Measurements from ENCODE around the gene TBC1D8.

TBC1D8 gene

GRCh38 chr2:101111917-101112771 is 39.0 kb downstream of the TBC1D8 start:
- FAIRE-seq: no peak

GRCh38 chr2:101111262-101111838 is 39.8 kb downstream of the TBC1D8 start:
- no peak for FAIRE-seq

DNA sequence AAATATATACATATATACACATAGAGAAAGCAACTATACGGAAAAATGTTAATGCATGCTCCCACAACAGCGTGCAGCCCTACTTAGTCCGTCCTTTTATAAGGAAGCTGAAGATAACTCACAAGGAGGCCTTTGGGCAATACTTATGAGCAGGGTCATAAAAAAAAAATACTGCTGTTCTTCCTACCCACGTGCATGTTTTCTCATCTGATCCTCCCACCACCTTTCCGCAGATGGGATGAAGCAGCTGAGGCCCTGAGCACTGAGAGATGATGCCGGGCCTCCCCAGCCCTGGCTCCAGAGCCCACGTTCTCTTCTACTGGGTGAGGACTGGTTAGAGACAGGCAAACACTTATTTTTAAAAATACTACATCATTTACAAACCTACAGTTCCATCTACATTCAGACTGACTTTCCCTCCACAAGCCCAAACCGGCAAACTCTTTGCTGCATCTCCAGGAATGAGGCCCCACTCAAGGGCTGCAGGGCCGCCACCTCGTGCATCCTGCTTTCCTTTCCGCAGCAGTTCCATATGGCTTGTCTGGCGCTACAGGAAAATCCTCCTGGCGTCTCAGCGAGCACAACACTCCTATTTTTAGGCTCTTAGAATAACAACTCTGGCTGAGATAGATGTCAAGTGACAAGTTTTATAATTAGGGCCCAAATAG is 41.6 kb downstream of the TBC1D8 start:
- FAIRE-seq: no peak

DNA sequence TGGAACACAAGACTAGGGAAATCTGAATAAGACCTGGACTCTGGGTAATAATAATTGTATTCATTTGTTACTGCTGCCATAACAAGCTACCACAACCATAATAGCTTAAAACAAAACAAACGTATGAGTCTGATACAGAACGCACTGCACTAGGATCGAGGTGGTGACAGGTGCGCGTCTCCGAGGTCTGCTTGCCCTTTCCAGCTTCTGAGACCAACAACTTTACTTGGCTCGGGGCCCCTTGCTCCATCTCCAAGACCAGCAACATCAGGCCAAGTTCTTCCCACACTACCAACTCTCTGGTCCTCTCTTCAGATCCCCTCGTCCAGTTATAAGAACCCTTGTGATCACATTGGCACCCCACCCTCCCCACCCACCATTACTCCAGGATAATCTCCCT is 42.8 kb downstream of the TBC1D8 start:
- FAIRE-seq: no peak

DNA sequence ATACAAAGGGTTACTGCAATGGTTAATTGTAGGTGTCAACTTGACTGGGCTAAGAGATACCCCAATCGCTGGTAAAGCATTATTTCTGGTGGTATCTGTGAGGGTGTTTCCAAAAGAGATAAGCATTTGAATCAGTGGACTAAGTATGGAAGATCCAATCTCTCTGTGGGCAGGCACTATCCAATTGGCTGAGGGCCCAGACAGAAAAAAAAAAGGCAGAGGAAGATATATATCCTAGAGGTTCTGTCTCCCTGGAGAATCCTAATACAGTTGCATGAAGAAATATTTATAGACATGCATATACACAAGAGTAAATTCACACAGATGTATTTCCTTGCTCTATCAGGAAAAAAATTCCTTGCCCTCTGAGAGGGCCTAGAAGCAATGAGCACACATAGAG is 43.9 kb downstream of the TBC1D8 start:
- no peak for FAIRE-seq

DNA sequence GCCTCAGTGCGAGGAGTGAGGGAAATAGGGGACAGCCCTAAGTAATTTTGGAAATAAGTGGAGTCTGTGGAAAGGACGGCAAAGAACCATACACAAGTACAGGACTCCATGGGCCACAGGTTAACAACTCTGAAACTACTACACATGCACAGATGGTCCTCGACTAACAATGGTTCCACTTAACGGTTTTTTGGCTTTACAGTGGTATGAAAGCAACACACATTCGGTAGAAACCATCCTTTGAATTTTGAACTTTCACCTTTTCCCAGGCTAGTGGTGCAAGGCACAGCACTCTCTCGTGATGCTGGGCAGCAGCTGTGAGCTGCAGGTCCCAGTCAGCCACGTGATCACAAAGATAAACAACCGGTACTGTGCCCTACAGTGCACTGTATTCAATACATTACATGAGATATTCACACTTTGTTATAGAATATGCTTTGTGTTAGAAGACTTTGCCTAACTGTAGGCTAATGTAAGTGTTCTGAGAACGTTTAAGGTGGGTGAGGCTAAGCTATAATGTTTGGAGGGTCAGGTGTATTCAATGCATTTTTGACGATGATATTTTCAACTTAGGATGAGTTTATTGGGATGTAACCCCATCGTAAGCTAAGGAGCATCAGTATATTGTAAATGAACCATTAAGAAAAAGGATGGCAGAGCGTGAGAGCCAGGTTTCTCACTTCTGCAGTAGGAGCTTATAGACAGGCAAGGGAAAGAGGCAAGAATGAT is 44.6 kb downstream of the TBC1D8 start:
- no peak for FAIRE-seq

DNA sequence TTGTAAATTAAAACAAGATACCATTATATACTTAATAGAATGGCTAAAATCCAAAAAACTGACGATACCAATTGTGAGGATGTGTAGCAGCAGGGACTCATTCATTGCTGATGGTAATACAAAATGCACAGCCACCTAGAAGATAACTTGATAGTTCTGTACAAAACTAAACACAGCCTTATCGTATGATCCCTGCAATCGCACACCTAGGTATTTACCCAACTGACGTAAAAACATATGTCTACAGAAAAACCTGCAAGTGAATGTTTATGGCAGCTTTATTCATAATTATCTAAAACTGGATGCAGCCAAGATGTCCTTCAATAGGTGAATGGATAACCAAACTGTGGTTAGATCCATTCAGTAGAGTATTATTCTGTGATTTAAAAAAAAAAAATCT is 45.5 kb downstream of the TBC1D8 start:
- FAIRE-seq: no peak

GRCh38 chr2:101097638-101098037 is 53.5 kb downstream of the TBC1D8 start:
- no peak for FAIRE-seq

- FAIRE-seq: no peak
Measured at GRCh38 chr2:101096619-101097142, 54.5 kb downstream of the TBC1D8 start.

GRCh38 chr2:101094351-101094750 is 56.8 kb downstream of the TBC1D8 start:
- FAIRE-seq: no peak

DNA sequence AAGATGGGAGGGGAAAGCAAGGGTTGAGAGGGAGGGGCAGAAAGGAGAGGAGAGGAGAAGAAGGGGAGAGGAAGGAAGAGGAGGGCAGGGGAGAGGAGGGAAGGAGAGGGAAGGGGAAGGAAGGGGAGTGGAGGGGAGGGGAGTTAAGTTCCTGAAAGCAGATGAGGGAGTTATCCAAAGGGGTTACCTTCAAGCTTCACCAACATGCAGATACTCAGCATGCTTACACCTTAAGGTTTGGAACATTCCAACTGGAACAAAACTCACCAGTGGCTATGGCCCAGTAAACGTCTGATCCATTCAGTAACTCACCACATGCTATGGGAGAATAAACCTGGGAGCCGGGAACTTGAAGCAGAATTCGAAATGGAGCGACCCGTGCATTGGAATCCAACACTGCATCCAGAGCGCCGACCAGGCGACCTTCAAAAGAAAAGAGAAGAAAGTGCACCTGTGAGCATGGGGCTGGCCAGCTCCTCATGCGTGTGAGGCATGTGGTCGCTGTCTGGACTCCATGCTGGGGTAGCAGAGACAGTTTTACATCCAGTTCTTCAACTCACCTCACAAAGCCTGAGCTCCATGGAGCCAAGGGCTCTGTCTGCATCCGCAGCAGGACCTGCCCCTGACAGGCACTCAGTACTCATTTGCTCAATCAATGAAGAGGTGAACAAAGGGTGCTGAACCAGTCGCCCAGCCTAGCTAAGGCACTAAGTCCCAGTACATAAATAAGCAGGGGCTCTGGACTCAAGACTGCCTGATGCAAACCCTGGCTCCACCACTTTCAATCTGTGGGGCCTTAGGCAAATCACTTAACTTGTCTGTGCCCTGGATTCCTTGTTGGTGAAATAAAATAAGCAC is 61.0 kb downstream of the TBC1D8 start:
- FAIRE-seq: no peak

- FAIRE-seq: no peak
Measured at GRCh38 chr2:101089419-101089818, 61.8 kb downstream of the TBC1D8 start.

GRCh38 chr2:101087638-101088037 is 63.5 kb downstream of the TBC1D8 start:
- FAIRE-seq: no peak

DNA sequence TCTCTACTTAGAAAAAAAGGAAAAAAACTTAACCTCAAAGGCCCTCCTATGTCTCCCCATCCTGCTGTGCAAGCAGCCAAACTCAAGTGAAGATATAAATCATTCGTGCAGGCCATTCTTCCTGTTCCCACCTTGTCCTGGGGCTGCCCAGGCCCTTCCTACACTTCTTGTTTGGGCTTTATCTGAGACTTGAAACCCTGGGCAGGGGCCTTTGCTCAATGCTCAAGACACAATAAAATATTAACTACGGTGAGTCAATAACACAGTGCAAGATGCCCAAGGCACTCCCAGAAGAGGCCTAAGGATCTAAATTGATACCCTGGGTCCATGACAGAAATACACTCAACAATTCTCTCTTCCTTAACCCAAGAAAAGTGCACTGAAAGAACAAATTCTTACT is 67.6 kb downstream of the TBC1D8 start:
- FAIRE-seq: no peak

- no peak for FAIRE-seq
Measured at GRCh38 chr2:101082998-101083397, 68.2 kb downstream of the TBC1D8 start.

DNA sequence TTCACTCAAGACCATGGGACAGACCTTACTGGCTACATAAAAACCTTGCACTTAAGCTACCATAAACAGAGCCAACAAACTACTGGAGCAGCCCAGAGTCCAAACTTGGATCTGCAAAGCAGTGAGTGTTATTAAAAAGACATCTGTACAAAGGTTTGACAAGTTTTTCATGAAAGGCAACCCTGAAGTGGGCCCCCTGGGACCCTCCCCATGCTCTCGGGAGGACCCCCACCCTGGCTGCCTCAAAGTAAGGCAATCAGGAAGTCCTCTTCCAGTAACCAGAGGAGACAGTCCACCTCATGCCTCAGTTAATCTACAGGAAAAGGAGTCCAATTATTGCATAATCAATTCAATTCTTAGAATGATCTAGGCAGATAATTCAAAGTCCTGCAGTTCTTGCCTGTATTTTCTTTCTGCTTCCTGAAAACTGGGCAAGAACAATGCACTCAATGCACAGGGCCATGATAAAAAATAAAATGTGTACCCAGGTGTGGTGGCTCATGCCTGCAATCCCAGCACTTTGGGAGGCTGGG is 69.7 kb downstream of the TBC1D8 start:
- FAIRE-seq: no peak

- no peak for FAIRE-seq
Measured at GRCh38 chr2:101080211-101081068, 70.7 kb downstream of the TBC1D8 start.

DNA sequence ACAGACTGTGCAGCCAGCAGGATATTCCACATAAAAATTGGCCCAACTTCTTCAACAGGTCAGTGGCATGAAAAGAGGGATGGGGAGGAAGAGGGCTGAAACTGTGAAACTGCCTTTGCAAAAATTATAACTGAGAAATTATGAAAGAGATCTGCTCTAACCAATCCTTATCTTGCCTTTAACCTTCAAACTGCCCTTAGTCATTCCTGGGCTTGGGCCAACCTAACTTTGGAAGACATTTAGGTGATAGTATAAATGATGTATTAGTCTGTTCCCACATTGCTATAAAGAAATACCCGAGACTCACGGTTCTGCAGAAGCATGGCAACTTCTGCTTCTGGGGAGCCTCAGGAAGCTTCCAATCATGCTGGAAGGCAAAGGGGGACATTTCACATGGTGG is 74.6 kb downstream of the TBC1D8 start:
- no peak for FAIRE-seq

DNA sequence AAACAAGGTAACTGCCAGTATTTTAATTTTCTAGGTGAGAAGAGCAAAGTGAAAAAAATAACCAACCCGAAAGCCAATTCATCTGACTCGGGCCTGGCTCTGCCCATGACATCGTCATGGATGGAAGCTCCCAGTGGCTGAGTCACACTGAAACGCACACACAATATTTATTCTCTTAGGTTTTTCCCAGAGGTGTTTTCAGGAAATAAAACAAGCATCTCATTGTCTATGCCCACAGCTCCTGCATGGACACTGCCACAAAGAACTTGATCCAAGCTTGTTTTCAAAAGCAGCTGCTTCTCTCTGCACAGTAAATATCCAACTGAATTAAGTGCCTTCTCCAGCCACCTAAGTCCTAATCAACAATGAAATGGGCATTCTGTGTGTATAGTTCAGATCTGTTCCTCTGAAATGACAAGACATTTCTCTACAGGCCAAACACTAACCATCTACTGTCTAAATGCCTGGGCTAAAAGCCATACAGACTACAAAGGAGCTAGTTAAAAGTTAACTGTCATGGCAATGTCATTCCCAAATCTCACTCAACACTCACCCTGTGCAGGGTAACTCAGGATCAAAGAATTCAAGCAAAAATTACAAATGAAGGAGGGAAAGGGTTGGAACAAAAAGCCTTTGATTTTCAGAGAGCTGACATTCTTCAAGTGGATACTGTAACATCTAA is 86.2 kb downstream of the TBC1D8 start:
- FAIRE-seq: no peak

- FAIRE-seq: no peak
Measured at GRCh38 chr2:101064505-101064867, 86.7 kb downstream of the TBC1D8 start.
